ENCODE data around the gene KBTBD12. TPM values are rescaled to one million over a fixed set of nuclear protein-coding genes. Genes with fewer than 3 reads are reported as not detected.
A peak's percentile ranks its signal among the peaks of the same experiment; 100 is the strongest.

Gene KBTBD12
- total RNA-seq, 4 donors from 2014 or later = under 0.01 to 0.87 (median 0.30) TPM; not detected in 1

- no peak overlapping the region for H3K27ac ChIP-seq
- H3K4me3 ChIP-seq = no peak overlapping the region
- H3K36me3 ChIP-seq = no peaks in the 10 kb centered on the region
- WGBS, 2 donors = 88 to 93% methylated on average over 4 of the region's 4 CpGs
- H3K4me1 ChIP-seq = no peaks in the 10 kb centered on the region
- peaks cover 0 to 5% (median 0%) of the 10 kb centered on the region in 4 donors for H3K9me3 ChIP-seq
- TF ChIP-seq POLR2A (IDR thresholded peaks at IDR 0.05) = no peak
- no peak for TF ChIP-seq CTCF (IDR thresholded peaks at IDR 0.05)
- TF ChIP-seq EP300 (IDR thresholded peaks at IDR 0.05) = no peak
- DNase-seq (ENCODE audit: low spot score in 2 of 2) = no peak
- no peaks in the 10 kb centered on the region for H3K27me3 ChIP-seq
Measured at GRCh38 chr3:127964053-127964452, 49.0 kb downstream of the KBTBD12 start.

GRCh38 chr3:127964816-127965215 is 49.8 kb downstream of the KBTBD12 start:
- Histone ChIP-seq H3K36me3 (no peaks in the 10 kb centered on the region), H3K4me3 (no peak overlapping the region), H3K27me3 (no peaks in the 10 kb centered on the region), H3K9me3 (peaks cover 0 to 5% (median 0%) of the 10 kb centered on the region in 4 donors), H3K27ac (no peak overlapping the region), H3K4me1 (no peaks in the 10 kb centered on the region)
- TF ChIP-seq CTCF (IDR thresholded peaks at IDR 0.05) = no peak
- no peak for DNase-seq (ENCODE audit: low spot score in 2 of 2)
- WGBS, 2 donors = 85 to 86% methylated on average over 3 of the region's 3 CpGs

DNA sequence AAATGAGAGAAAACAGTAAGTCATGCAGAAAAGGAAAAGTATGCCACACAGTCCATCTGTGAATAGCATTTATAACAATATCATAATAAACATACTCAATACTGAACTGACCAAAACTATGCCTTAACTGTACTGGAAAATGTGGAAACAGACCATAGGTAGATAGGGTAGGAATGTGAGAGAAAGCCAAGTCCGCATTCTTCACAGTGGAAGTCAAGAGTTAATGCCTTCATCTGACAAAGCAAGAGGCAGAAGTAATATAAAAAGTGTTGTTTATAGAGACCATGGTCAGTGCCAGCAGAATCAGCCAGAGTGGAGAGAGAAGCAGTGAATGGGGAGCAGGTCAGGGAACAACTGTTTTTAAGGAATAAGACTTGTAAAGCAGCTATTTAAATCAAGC is 52.3 kb downstream of the KBTBD12 start:
- no peaks in the 10 kb centered on the region for H3K4me1 ChIP-seq
- peaks cover 0 to 5% (median 0%) of the 10 kb centered on the region in 4 donors for H3K9me3 ChIP-seq
- H3K36me3 ChIP-seq = no peaks in the 10 kb centered on the region
- no peaks in the 10 kb centered on the region for H3K27me3 ChIP-seq
- H3K4me3 ChIP-seq = no peak overlapping the region
- DNase-seq (ENCODE audit: low spot score in 2 of 2) = no peak
- H3K27ac ChIP-seq = no peak overlapping the region
- no peak for TF ChIP-seq EP300 (IDR thresholded peaks at IDR 0.05)
- no peak for TF ChIP-seq POLR2A (IDR thresholded peaks at IDR 0.05)
- TF ChIP-seq CTCF (IDR thresholded peaks at IDR 0.05) = no peak
- WGBS, 2 donors = 69 to 70% methylated on average over 1 of the region's 1 CpG

DNA sequence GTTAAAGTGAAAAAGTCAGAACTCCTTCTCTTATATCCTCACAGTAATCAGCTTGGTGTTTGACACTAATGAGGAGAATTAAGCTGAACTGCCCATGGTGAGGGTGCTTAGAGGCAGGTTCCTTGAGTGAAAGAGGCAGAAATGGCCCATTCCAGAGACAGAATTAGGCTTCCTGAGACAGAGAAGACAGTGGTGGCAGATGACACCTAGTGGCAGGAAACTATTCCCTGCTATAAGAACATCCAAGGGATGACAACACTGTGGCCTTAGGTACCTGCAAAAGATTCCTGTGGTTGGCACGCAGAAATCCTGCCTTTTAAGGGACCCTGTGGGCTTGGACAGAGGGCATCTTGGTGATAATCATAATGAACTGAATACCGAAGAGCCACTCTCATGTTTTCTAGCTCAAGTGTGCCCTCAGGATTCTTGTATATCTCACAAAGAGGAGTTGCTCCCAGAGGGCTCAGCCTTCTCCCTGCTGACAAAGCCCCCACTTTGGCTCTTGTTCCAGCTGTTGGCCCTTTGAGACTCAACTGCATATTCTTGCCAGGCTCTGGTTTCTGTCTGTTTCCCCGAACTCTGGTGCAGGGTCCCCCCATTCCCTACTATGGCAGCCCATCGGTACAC is 56.0 kb downstream of the KBTBD12 start:
- Histone ChIP-seq H3K4me3 (no peak overlapping the region), H3K27ac (no peak overlapping the region), H3K27me3 (no peaks in the 10 kb centered on the region), H3K9me3 (peaks cover 0 to 4% (median 0%) of the 10 kb centered on the region in 4 donors), H3K4me1 (no peaks in the 10 kb centered on the region), H3K36me3 (no peaks in the 10 kb centered on the region)
- TF ChIP-seq EP300 (IDR thresholded peaks at IDR 0.05) (no peak), POLR2A (IDR thresholded peaks at IDR 0.05) (no peak), CTCF (IDR thresholded peaks at IDR 0.05) (peak; percentile 49 to 75 (median 56))
- WGBS, 2 donors = 60 to 69% methylated on average over 4 of the region's 4 CpGs
- DNase-seq (ENCODE audit: low spot score in 2 of 2) = peak in 1 of 2 donors; percentile 53

GRCh38 chr3:127974226-127974625 is 59.2 kb downstream of the KBTBD12 start:
- Histone ChIP-seq H3K27me3 (no peaks in the 10 kb centered on the region), H3K9me3 (no peaks in the 10 kb centered on the region), H3K4me3 (no peak overlapping the region), H3K4me1 (no peaks in the 10 kb centered on the region), H3K27ac (no peak overlapping the region), H3K36me3 (no peaks in the 10 kb centered on the region)
- no peak for DNase-seq (ENCODE audit: low spot score in 2 of 2)
- TF ChIP-seq EP300 (IDR thresholded peaks at IDR 0.05) = no peak
- TF ChIP-seq CTCF (IDR thresholded peaks at IDR 0.05) = no peak
- no peak for TF ChIP-seq POLR2A (IDR thresholded peaks at IDR 0.05)
- WGBS, 2 donors = 58 to 67% methylated on average over 2 of the region's 2 CpGs

Data from tibial nerve (tissue), 4 donors.